H1 (cell line): Measurements from ENCODE around the gene TRAPPC6A. TPM values are rescaled to one million over a fixed set of nuclear protein-coding genes. Genes with fewer than 3 reads are reported as not detected.

Source experiments
- BACH1 ChIP-seq: IDR thresholded peaks from 2 replicates; pipeline ENCODE4 v1.6.1; 2012; ENCODE audit warnings: low read length, improper control_type of control experiment
- CHD2 ChIP-seq: IDR thresholded peaks from 2 replicates; pipeline ENCODE4 v1.6.1; 2012; ENCODE audit warnings: low read length, improper control_type of control experiment
- E2F6 ChIP-seq: IDR thresholded peaks from 2 replicates; pipeline ENCODE4 v1.6.1; 2012; ENCODE audit warnings: inconsistent platforms
- MAFK ChIP-seq: IDR thresholded peaks from 2 replicates; pipeline ENCODE4 v1.6.1; 2012; ENCODE audit warnings: low read depth, mild to moderate bottlenecking, improper control_type of control experiment, low read length
- PHF8 ChIP-seq: fragments of 200-600 bp; sonication (generic); conservative IDR thresholded peaks from 2 replicates; pipeline ENCODE4 v1.7.1; 2012; ENCODE audit warnings: low read depth, mild to moderate bottlenecking, inconsistent platforms, low read length, moderate library complexity
- POLR2AphosphoS5 ChIP-seq: IDR thresholded peaks from 2 replicates; pipeline ENCODE4 v1.6.1; 2011; ENCODE audit warnings: low read depth, low read length
- TAF1 ChIP-seq: IDR thresholded peaks from 2 replicates; pipeline ENCODE4 v1.6.1; 2011; ENCODE audit warnings: mild to moderate bottlenecking, low read depth, low read length
- TCF12 ChIP-seq: IDR thresholded peaks from 2 replicates; pipeline ENCODE4 v1.6.1; 2011; ENCODE audit warnings: low read depth, mild to moderate bottlenecking, low read length
- polyA plus RNA-seq, 7 experiments: library from polyadenylated mRNA; depleted of rRNA in 3 of 7; stranded (reverse) in 5 of 7; unstranded in 2 of 7; fragments of >200 nt in 5 of 7; fragments of 200-250 nt in 2 of 7; gene quantifications; 1 replicate in 5 of 7; 2 replicates in 1 of 7; 4 replicates in 1 of 7; pipeline versions ENCODE4 v1.2.1 to v1.2.3, GENCODE V29; 2011 to 2013; ENCODE audit warnings: missing spikeins in 2 of 7, mixed read lengths in 2 of 7
- total RNA-seq: library from RNA; stranded (reverse); fragmentation: NEBNext Ultra II Directional; extraction: Animal tissue kit (Norgen Biotek cat#: 25700); gene quantifications from 2 replicates; pipeline ENCODE4 v1.2.1, GENCODE V29; 2021

Gene TRAPPC6A
- total and polyA plus RNA-seq, 2 of the 8 experiments (the other 6 are each of a cell fraction or from before 2014, with no cell fraction given) = 31.8 to 130 TPM

- TF ChIP-seq BACH1 = no peak
- TF ChIP-seq POLR2AphosphoS5 = no peak
- no peak for TF ChIP-seq PHF8
- TF ChIP-seq TCF12 = no peak
- no peak for TF ChIP-seq MAFK
- TF ChIP-seq TAF1 = no peak
- no peak for TF ChIP-seq CHD2
- no peak for TF ChIP-seq E2F6
- TF ChIP-seq, all 59 proteins: peak for 0
Observed at GRCh38 chr19:45138303-45138751, 39.7 kb downstream of the TRAPPC6A start (continued).
